Large intestine (tissue), 3 donors: ENCODE measurements around the gene PHF1. TPM values are rescaled to one million over a fixed set of nuclear protein-coding genes. Genes with fewer than 3 reads are reported as not detected.

Experiments used
- DNase-seq, 2 donors: peaks; one replicate each; pipeline versions ENCODE4 v3.0.0 to v3.0.0-alpha.2; 2013
- H3K27ac ChIP-seq: one replicate; pipeline ENCODE4 v1.5.1; 2013; ENCODE audit warnings: low read length
- H3K27me3 ChIP-seq: 2 replicates; pipeline ENCODE4 v1.6.1; 2013; ENCODE audit warnings: low read length; ENCODE audit not compliant: control insufficient read depth, insufficient read depth
- H3K36me3 ChIP-seq: 2 replicates; pipeline ENCODE4 v1.6.1; 2013; ENCODE audit warnings: low read length; ENCODE audit not compliant: control insufficient read depth, insufficient read depth
- H3K4me1 ChIP-seq: one replicate; pipeline ENCODE4 v1.6.1; 2013; ENCODE audit warnings: low read length; ENCODE audit not compliant: control insufficient read depth, insufficient read depth
- H3K4me3 ChIP-seq: one replicate; pipeline ENCODE4 v1.5.1; 2013; ENCODE audit warnings: low read length
- H3K9me3 ChIP-seq: one replicate; pipeline ENCODE4 v1.6.1; 2013; ENCODE audit warnings: mild to moderate bottlenecking, low read depth, low read length, moderate library complexity; ENCODE audit not compliant: control insufficient read depth
- WGBS: methylation state at CpG from one replicate; pipeline ENCODE4 v1.1.5; 2013; ENCODE audit warnings: low lambda C conversion rate; ENCODE audit not compliant: insufficient coverage; 5-methylcytosine and 5-hydroxymethylcytosine counted together
- polyA plus RNA-seq: library from polyadenylated mRNA; unstranded; fragments of 120-200 nt; gene quantifications from one replicate; pipeline ENCODE4 v1.2.1, GENCODE V29; 2013

Gene PHF1
- polyA plus RNA-seq, 1 donor: 50.1 TPM

DNA sequence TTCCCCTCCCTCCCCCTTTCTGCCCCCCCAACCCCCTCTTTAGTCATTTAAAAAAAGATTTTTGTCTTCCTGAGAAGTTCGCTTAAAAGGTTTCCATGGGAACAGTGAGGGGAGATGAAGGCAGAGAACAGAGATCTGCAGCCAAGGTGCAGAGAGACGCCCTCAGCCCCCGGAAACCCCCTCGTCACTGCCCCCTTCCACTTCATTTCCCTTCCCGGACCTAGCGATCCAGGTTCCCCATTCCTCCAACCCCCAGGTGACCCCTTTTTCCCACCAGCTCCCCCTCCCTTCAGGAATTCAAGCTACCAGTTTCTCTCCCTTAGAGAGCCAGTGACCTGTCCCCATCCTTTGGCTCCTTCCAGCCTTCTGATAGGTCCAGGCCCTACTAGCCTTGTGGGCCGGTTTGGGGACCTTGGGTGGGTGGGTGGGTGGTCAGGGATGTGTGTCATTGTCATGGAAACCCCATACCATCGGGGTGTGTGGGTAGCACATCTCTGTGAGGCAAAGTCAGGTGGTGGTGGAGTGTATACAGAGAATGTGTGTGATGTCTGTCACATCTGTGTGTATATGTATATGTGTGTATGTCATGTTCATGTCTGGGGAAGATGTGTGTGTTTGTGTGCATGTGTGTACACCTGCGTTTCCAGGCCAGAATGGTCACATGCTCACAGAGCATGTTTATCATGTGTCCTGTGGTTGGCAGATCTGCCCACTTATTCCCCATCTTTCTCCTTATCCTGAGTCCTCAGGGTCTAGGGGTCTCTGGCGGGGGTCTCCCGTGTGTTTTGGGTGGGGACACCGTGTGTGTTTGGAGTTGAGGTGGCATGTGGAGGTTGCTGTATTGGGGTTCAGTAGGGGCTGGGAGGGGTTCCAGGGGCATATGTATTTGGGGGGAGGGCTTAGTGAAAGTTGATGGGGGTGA lies 16.0 kb downstream of the PHF1 start:
- Histone ChIP-seq H3K9me3 (no peaks in the 10 kb centered on the region), H3K27ac (peak overlapping the region; percentile 99), H3K36me3 (no peaks in the 10 kb centered on the region), H3K27me3 (no peaks in the 10 kb centered on the region), H3K4me3 (peak overlapping the region; percentile 77), H3K4me1 (peaks cover 46% of the 10 kb centered on the region)
- DNase-seq: peak in 1 of 2 donors; percentile 37
- no CpG with 5 or more reads among the region's 12 CpGs for WGBS

DNA sequence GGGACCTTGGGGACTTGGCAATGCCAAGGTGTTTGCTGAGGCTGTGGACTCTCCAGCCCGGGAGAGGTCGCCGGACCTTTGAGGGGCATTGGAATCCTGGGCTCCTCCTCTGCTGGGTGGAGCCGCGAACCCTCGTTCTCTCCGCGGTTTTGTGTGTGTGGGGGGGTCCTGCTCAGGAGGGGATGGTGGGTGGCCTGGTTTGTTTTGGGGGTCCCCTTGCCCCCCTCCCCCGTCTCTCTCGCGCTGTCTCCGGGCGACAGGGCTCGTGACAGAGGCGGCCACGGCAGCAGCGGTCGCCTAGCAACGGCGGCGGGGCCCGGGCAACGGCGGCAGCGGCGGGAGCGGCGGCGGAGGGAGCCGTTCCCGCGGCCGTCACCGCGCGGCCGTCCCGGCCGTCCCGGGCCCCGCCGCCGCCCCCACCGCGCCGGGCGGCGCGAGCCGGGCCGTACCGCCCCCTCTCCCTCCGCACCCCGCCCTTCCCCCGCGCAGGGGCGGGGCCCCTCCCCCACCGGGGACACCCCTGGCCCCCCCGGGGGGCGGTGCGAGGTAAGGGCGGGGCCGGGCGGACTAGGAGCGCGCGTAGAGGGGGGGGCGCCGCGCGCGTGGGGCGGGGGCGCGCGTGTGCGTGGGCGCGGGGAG lies 16.9 kb downstream of the PHF1 start:
- peak in 1 of 2 donors; percentile 62 for DNase-seq
- no peaks in the 10 kb centered on the region for H3K27me3 ChIP-seq
- peak overlapping the region; percentile 53 for H3K27ac ChIP-seq
- no peaks in the 10 kb centered on the region for H3K9me3 ChIP-seq
- no CpG with 5 or more reads among the region's 79 CpGs for WGBS
- H3K4me3 ChIP-seq: peak overlapping the region; percentile 63
- peaks cover 46% of the 10 kb centered on the region for H3K4me1 ChIP-seq
- H3K36me3 ChIP-seq: no peaks in the 10 kb centered on the region

- H3K9me3 ChIP-seq: no peaks in the 10 kb centered on the region
- peaks cover 46% of the 10 kb centered on the region for H3K4me1 ChIP-seq
- no peaks in the 10 kb centered on the region for H3K27me3 ChIP-seq
- DNase-seq: peak in 1 of 2 donors; percentile 70
- no peaks in the 10 kb centered on the region for H3K36me3 ChIP-seq
- peak overlapping the region; percentile 33 for H3K4me3 ChIP-seq
- peak overlapping the region; percentile 42 for H3K27ac ChIP-seq
- no CpG with 5 or more reads among the region's 33 CpGs for WGBS
These were observed 17.6 kb downstream of the PHF1 start for GRCh38 chr6:33428224-33428965.

DNA sequence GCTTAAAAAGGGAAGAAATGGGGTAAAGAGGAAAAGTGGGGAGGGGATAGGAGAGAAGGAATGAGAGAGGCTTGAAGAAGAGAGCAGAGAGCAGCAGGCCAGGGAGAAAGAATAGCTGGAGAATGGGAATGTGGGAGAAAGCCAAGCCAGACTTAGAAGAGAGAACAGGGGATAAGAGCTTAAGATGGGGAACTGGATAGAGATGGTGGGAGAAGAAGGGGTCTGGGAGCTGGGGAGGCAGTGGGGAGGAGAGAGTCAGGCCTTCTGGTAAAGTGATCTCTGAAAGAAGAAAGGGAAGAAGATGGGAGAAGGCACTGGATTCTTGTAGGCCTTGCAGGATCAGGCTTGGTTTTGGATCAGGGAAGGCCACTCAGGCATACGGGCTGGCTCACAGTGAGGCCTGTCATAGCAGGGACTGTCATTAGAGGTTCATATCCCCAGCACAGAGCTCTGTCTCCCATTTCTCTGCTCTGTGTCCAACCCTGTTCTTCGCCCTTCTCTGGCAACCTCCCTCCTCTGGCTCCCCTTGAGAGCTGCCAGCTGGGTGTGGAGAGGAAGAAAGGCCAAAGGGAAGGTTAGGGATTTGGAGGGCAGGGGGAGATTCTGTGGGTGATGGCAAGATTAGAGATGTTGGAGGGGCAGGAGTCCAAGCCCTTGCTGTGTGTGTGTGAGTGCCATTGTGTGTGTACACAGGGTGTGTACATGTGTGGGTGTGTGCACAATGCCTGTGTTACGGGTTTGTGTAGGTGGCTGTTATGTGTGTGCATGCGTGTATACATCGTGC lies 18.3 kb downstream of the PHF1 start:
- H3K27me3 ChIP-seq: no peaks in the 10 kb centered on the region
- peaks cover 46% of the 10 kb centered on the region for H3K4me1 ChIP-seq
- peak overlapping the region; percentile 42 for H3K27ac ChIP-seq
- H3K4me3 ChIP-seq: no peak overlapping the region
- no peak for DNase-seq
- H3K9me3 ChIP-seq: no peaks in the 10 kb centered on the region
- WGBS: no CpG with 5 or more reads among the region's 5 CpGs
- no peaks in the 10 kb centered on the region for H3K36me3 ChIP-seq

- Histone ChIP-seq H3K27me3 (no peaks in the 10 kb centered on the region), H3K9me3 (no peaks in the 10 kb centered on the region), H3K4me1 (peaks cover 42% of the 10 kb centered on the region), H3K4me3 (no peak overlapping the region), H3K36me3 (no peaks in the 10 kb centered on the region), H3K27ac (peak overlapping the region; percentile 34)
- no CpG with 5 or more reads among the region's 2 CpGs for WGBS
- no peak for DNase-seq
These were observed 18.9 kb downstream of the PHF1 start for GRCh38 chr6:33429750-33430052.

GRCh38 chr6:33430334-33430733 lies 19.5 kb downstream of the PHF1 start:
- Histone ChIP-seq H3K27me3 (no peaks in the 10 kb centered on the region), H3K9me3 (no peaks in the 10 kb centered on the region), H3K36me3 (peaks cover 3% of the 10 kb centered on the region), H3K27ac (peak overlapping the region; percentile 34), H3K4me3 (no peak overlapping the region), H3K4me1 (peaks cover 37% of the 10 kb centered on the region)
- peak; percentile 70 to 78 for DNase-seq
- WGBS: no CpG with 5 or more reads among the region's 2 CpGs

- Histone ChIP-seq H3K27me3 (no peaks in the 10 kb centered on the region), H3K36me3 (peaks cover 11% of the 10 kb centered on the region), H3K9me3 (no peaks in the 10 kb centered on the region), H3K4me3 (no peak overlapping the region), H3K27ac (peak overlapping the region; percentile 21), H3K4me1 (peaks cover 39% of the 10 kb centered on the region)
- DNase-seq: peak in 1 of 2 donors; percentile 54
- no CpG with 5 or more reads among the region's 12 CpGs for WGBS
These were observed 20.4 kb downstream of the PHF1 start for GRCh38 chr6:33430991-33431879.

DNA sequence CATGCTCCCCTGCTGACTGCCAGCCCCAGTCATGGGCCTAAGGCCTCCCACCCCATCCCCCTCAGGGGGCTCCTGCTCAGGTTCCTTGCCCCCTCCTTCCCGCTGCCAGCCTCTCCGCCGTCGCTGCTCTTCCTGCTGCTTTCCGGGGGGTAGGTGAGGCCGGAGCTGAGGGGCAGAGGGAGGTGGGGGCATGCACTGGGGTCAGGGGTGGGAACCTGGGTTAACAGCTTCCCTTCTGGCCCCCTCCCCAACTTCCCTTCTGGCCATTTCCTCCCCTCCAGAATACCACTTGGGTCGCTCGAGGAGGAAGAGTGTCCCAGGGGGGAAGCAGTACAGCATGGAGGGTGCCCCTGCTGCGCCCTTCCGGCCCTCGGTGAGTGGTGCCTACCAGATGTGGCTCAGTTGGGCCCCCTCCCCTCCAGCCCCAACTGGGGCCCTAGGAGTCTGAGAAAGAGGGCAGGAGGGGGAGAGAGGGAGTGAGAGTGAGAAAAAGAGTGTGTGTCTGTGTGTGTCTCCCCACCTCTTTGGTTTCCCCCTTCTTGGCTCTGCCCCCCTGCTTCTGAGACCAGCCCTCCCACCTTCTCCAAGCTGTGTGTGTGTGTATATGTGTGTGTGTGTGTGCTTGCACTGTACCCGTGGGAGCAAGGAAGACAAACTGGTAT lies 21.2 kb downstream of the PHF1 start:
- Histone ChIP-seq H3K27ac (no peak overlapping the region), H3K27me3 (no peaks in the 10 kb centered on the region), H3K36me3 (peaks cover 16% of the 10 kb centered on the region), H3K4me1 (peaks cover 39% of the 10 kb centered on the region), H3K4me3 (no peak overlapping the region), H3K9me3 (no peaks in the 10 kb centered on the region)
- WGBS: no CpG with 5 or more reads among the region's 12 CpGs
- DNase-seq: no peak

DNA sequence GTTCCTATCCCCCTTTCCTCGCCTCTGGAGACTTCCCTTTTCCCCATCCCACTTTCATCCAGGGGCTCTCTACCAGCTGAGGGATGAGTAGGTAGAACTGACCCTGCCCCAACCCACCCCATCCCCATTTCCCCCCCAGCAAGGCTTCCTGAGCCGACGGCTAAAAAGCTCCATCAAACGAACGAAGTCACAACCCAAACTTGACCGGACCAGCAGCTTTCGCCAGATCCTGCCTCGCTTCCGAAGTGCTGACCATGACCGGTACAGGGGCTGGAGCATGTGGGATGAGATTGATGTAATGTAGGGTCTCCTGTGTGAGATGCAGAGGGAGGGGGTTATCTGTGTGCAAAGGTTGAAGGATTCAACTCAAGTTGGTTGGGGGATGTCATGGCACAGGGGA lies 21.7 kb downstream of the PHF1 start:
- no peak for DNase-seq
- Histone ChIP-seq H3K36me3 (peaks cover 21% of the 10 kb centered on the region), H3K27me3 (no peaks in the 10 kb centered on the region), H3K4me3 (no peak overlapping the region), H3K9me3 (no peaks in the 10 kb centered on the region), H3K4me1 (peaks cover 33% of the 10 kb centered on the region), H3K27ac (no peak overlapping the region)
- no CpG with 5 or more reads among the region's 10 CpGs for WGBS
